ENCODE measurements around the gene PAN2. TPM values are rescaled to one million over a fixed set of nuclear protein-coding genes. Genes with fewer than 3 reads are reported as not detected.

PAN2 gene
- total RNA-seq, 4 donors from 2014 or later: 95.7 to 148 (median 134) TPM

GRCh38 chr12:56375598-56376434, 42.0 kb upstream of the PAN2 start:
- no peak for TF ChIP-seq POLR2A (IDR thresholded peaks at IDR 0.05)
- no peak for TF ChIP-seq CTCF (IDR thresholded peaks at IDR 0.05)
- WGBS, 2 donors: 76 to 77% methylated on average over 11 of the region's 11 CpGs
- Histone ChIP-seq H3K27me3 (no peaks in the 10 kb centered on the region), H3K36me3 (no peaks in the 10 kb centered on the region), H3K9me3 (no peaks in the 10 kb centered on the region), H3K4me1 (no peaks in the 10 kb centered on the region), H3K27ac (no peak overlapping the region), H3K4me3 (replicated peaks in 1 of 3) (no peak overlapping the region)
- intact Hi-C loops (cut with DNase I): no loop called here
- DNase-seq: no peak

- no peaks in the 10 kb centered on the region for H3K4me1 ChIP-seq
- no peaks in the 10 kb centered on the region for H3K9me3 ChIP-seq
- no peaks in the 10 kb centered on the region for H3K27me3 ChIP-seq
- 70% methylated on average over 7 of the region's 7 CpGs for WGBS, 2 donors
- TF ChIP-seq POLR2A (IDR thresholded peaks at IDR 0.05): no peak
- no peak for TF ChIP-seq CTCF (IDR thresholded peaks at IDR 0.05)
- H3K4me3 ChIP-seq (replicated peaks in 1 of 3): no peak overlapping the region
- DNase-seq: no peak
- intact Hi-C loops (cut with DNase I): no loop called here
- no peaks in the 10 kb centered on the region for H3K36me3 ChIP-seq
- H3K27ac ChIP-seq: no peak overlapping the region
Observed at GRCh38 chr12:56374726-56375597, 41.2 kb upstream of the PAN2 start.

- H3K9me3 ChIP-seq: no peaks in the 10 kb centered on the region
- WGBS, 2 donors: 98% methylated on average over 1 of the region's 1 CpG
- DNase-seq: no peak
- TF ChIP-seq CTCF (IDR thresholded peaks at IDR 0.05): no peak
- TF ChIP-seq POLR2A (IDR thresholded peaks at IDR 0.05): no peak
- H3K36me3 ChIP-seq: no peaks in the 10 kb centered on the region
- H3K27me3 ChIP-seq: no peaks in the 10 kb centered on the region
- intact Hi-C loops (cut with DNase I): no loop called here
- no peaks in the 10 kb centered on the region for H3K4me1 ChIP-seq
- H3K4me3 ChIP-seq (replicated peaks in 1 of 3): no peak overlapping the region
- H3K27ac ChIP-seq: no peak overlapping the region
Observed at GRCh38 chr12:56373515-56373914, 39.7 kb upstream of the PAN2 start.

GRCh38 chr12:56366948-56367347, 33.1 kb upstream of the PAN2 start:
- Histone ChIP-seq H3K27ac (no peak overlapping the region), H3K9me3 (no peaks in the 10 kb centered on the region), H3K27me3 (no peaks in the 10 kb centered on the region), H3K4me1 (no peaks in the 10 kb centered on the region), H3K36me3 (no peaks in the 10 kb centered on the region), H3K4me3 (replicated peaks in 1 of 3) (no peak overlapping the region)
- TF ChIP-seq CTCF (IDR thresholded peaks at IDR 0.05) (no peak), POLR2A (IDR thresholded peaks at IDR 0.05) (no peak)
- WGBS, 2 donors: 90 to 93% methylated on average over 3 of the region's 3 CpGs
- no peak for DNase-seq
- intact Hi-C loops (cut with DNase I): no loop called here

All from thyroid gland (tissue), 4 donors.